Ascending aorta (tissue), 2 donors: ENCODE measurements around the gene MYO18A. TPM values are rescaled to one million over a fixed set of nuclear protein-coding genes. Genes with fewer than 3 reads are reported as not detected.

Experiments used
- DNase-seq, 2 donors: peaks; one replicate each; pipeline ENCODE4 v3.0.0-alpha.2; 2019; ENCODE audit warnings: low spot score in 2 of 2
- H3K27ac ChIP-seq, 2 donors: fragments of 200-600 bp; sonication (generic); one replicate each; pipeline ENCODE4 v1.5.1; 2016 to 2017; ENCODE audit warnings: mild to moderate bottlenecking in 1 of 2
- H3K27me3 ChIP-seq: fragments of 200-600 bp; sonication (generic); one replicate; pipeline ENCODE4 v1.5.1; 2017
- H3K36me3 ChIP-seq, 2 donors: fragments of 200-600 bp; sonication (generic); one replicate each; pipeline ENCODE4 v1.5.1; 2016
- H3K4me1 ChIP-seq, 2 donors: fragments of 200-600 bp; sonication (generic); one replicate each; pipeline ENCODE4 v1.5.1; 2016 to 2017; ENCODE audit warnings: mild to moderate bottlenecking in 1 of 2
- H3K4me3 ChIP-seq, 2 donors: fragments of 200-600 bp; sonication (generic); one replicate each; pipeline ENCODE4 v1.5.1; 2016 to 2017; ENCODE audit warnings: mild to moderate bottlenecking in 1 of 2
- H3K9me3 ChIP-seq, 2 donors: fragments of 200-600 bp; sonication (generic); one replicate each; pipeline ENCODE4 v1.5.1; 2016
- CTCF ChIP-seq, 3 experiments: fragments of 200-600 bp in 2 of 3; fragments of 450-650 bp in 1 of 3; sonication (generic) in 2 of 3; IDR thresholded peaks; one replicate each; pipeline ENCODE4 v1.5.1; 2016 to 2019; ENCODE audit warnings: antibody characterized with exemption in 3 of 3, mild to moderate bottlenecking in 1 of 3, moderate library complexity in 1 of 3
- intact Hi-C: fragments of 100-400 bp; cut with DNase I; formaldehyde crosslinking; loops from one replicate; pipeline ENCODE4 v1.15.1; 2023
- total RNA-seq: library from RNA; depleted of rRNA; stranded (reverse); fragments of >200 nt; gene quantifications from one replicate; pipeline ENCODE4 v1.1.0, GENCODE V29; 2016

The MYO18A gene
- total RNA-seq, 1 donor from 2014 or later = 185 TPM

GRCh38 chr17:29145289-29146073 lies 34.7 kb downstream of the MYO18A start:
- no peaks in the 10 kb centered on the region for H3K9me3 ChIP-seq
- no peak overlapping the region for H3K4me3 ChIP-seq
- peak overlapping the region; percentile 29 to 37 for H3K27ac ChIP-seq
- intact Hi-C loops = loop anchor here (2.0 to 10.0 kb wide), 3 partner anchors 21 to 389 kb away; partner anchors contain the start of gene TAOK1
- H3K4me1 ChIP-seq = peaks cover 8 to 28% of the 10 kb centered on the region in 2 donors
- no peaks in the 10 kb centered on the region for H3K27me3 ChIP-seq
- DNase-seq = peak in 1 of 2 donors; percentile 87
- no peaks in the 10 kb centered on the region for H3K36me3 ChIP-seq
- peak; percentile 72 to 73 (median 73) for TF ChIP-seq CTCF (IDR thresholded peaks at IDR 0.05)

DNA sequence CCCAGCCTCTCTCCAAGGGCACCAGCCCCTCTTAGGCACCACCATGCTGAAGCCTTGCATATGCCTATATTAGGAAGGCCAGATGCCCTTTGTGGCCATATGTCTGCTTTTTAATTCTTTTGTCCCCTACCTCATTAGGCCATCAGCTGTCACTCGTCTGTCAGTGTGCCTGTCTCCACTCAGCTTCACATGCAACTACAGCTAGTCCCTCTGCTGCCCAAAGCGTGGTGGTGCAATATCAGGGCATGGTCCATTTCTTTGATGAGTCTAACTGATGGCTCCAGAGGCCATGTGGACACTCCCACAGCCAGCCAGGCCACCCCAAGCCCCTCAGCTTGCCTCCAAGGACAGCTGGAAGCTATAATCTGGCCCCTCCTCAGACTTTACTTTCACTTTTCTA lies 36.3 kb downstream of the MYO18A start:
- H3K4me1 ChIP-seq = peaks cover 13 to 33% of the 10 kb centered on the region in 2 donors
- H3K4me3 ChIP-seq = no peak overlapping the region
- DNase-seq = no peak
- no peak overlapping the region for H3K27ac ChIP-seq
- H3K36me3 ChIP-seq = no peaks in the 10 kb centered on the region
- H3K27me3 ChIP-seq = no peaks in the 10 kb centered on the region
- peak in 1 of 3 experiments; percentile 27 for TF ChIP-seq CTCF (IDR thresholded peaks at IDR 0.05)
- no peaks in the 10 kb centered on the region for H3K9me3 ChIP-seq
- intact Hi-C loops = loop anchor here (2.0 to 10.0 kb wide), 3 partner anchors 19 to 391 kb away; partner anchors contain the start of gene TAOK1

DNA sequence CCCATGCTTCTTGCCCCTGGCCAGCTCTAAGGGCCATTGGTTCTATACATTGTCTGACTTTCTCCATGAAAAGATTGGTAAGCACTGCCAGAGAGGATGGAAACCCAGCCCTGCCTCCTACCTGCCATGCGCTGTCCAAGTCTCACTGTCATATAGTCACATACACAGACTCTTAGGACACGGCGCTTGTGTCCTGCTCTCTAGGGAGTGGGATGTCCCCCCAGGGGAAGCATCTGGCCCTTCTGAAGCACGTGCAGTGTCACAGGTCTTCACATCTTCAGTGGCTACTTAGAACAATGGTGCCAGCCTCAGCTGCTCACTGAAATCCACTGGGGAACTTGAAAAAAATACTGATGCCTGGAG lies 38.7 kb downstream of the MYO18A start:
- DNase-seq = no peak
- TF ChIP-seq CTCF (IDR thresholded peaks at IDR 0.05) = no peak
- no peaks in the 10 kb centered on the region for H3K27me3 ChIP-seq
- H3K4me3 ChIP-seq = peak overlapping the region in 1 of 2 donors; percentile 67
- H3K4me1 ChIP-seq = peaks cover 19 to 41% of the 10 kb centered on the region in 2 donors
- H3K27ac ChIP-seq = peak overlapping the region; percentile 84 to 89
- intact Hi-C loops = loop anchor here (10.0 kb wide), 2 partner anchors 253 to 393 kb away; partner anchors contain the start of gene TAOK1
- no peaks in the 10 kb centered on the region for H3K36me3 ChIP-seq
- H3K9me3 ChIP-seq = no peaks in the 10 kb centered on the region

DNA sequence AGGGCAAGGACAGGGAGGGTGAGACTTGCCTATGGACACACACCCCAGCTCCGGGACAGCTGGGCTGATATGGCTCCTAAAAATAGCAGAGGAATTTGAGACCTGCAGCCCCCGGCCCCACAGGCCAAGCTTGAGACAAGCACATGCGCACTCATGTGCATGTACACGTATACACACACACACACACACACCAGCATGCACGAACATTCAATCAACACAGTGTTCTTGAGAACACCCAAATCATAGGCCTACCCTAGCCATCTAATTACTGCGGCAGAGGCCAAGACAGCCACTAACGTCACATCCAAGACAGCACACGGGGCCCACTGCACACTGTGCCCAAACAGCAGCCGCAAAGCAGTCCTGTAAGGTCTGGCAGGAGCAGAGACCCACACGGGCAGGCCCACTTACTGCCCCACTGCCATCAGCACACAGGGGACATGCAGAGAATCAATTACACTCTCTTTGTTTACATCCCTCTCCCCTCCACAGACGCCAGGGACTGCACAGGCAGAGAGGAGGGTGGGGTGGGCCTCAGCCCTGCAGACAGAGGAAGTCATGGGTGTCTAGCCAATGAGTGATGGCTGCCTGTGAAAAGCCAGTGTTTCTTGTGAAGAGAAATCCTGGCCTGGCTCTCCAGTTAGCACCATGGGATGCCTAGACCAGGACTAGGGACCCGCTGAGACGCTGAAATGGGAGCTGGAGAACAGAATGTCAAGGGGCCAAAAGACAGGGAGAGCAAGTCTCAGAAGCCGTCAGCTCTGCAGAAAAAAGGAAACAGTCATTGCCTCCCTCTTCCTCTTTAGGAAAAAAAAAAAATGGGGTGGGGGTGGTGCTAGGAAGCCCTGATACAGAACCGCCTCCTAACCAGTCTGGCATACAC lies 39.3 kb downstream of the MYO18A start:
- Histone ChIP-seq H3K4me3 (peak overlapping the region; percentile 47 to 67), H3K9me3 (no peaks in the 10 kb centered on the region), H3K27me3 (no peaks in the 10 kb centered on the region), H3K36me3 (no peaks in the 10 kb centered on the region), H3K4me1 (peaks cover 19 to 41% of the 10 kb centered on the region in 2 donors), H3K27ac (peak overlapping the region; percentile 84 to 89)
- intact Hi-C loops = loop anchor here (10.0 kb wide), 2 partner anchors 254 to 394 kb away; partner anchors contain the start of gene TAOK1
- TF ChIP-seq CTCF (IDR thresholded peaks at IDR 0.05) = no peak
- DNase-seq = peak in 1 of 2 donors; percentile 73

GRCh38 chr17:29140051-29140621 lies 40.1 kb downstream of the MYO18A start:
- intact Hi-C loops = loop anchor here (10.0 kb wide), 2 partner anchors 255 to 395 kb away; partner anchors contain the start of gene TAOK1
- no peaks in the 10 kb centered on the region for H3K27me3 ChIP-seq
- DNase-seq = peak; percentile 79 to 94
- no peaks in the 10 kb centered on the region for H3K9me3 ChIP-seq
- TF ChIP-seq CTCF (IDR thresholded peaks at IDR 0.05) = no peak
- peak overlapping the region; percentile 47 to 67 for H3K4me3 ChIP-seq
- H3K4me1 ChIP-seq = peaks cover 19 to 35% of the 10 kb centered on the region in 2 donors
- H3K36me3 ChIP-seq = no peaks in the 10 kb centered on the region
- H3K27ac ChIP-seq = peak overlapping the region; percentile 84 to 89
